ENCODE results near the gene HPDL. TPM values are rescaled to one million over a fixed set of nuclear protein-coding genes. Genes with fewer than 3 reads are reported as not detected.
"Not testable (repeated sequence)": the region's sequence is repeated elsewhere in the genome, so short reads cannot be mapped to it uniquely, and the experiment has no call there.

Gene HPDL
- 2.2 TPM for polyA plus RNA-seq (2013, experiment 1 of 2)
- 2.5 TPM for polyA plus RNA-seq (2013, experiment 2 of 2)

DNA sequence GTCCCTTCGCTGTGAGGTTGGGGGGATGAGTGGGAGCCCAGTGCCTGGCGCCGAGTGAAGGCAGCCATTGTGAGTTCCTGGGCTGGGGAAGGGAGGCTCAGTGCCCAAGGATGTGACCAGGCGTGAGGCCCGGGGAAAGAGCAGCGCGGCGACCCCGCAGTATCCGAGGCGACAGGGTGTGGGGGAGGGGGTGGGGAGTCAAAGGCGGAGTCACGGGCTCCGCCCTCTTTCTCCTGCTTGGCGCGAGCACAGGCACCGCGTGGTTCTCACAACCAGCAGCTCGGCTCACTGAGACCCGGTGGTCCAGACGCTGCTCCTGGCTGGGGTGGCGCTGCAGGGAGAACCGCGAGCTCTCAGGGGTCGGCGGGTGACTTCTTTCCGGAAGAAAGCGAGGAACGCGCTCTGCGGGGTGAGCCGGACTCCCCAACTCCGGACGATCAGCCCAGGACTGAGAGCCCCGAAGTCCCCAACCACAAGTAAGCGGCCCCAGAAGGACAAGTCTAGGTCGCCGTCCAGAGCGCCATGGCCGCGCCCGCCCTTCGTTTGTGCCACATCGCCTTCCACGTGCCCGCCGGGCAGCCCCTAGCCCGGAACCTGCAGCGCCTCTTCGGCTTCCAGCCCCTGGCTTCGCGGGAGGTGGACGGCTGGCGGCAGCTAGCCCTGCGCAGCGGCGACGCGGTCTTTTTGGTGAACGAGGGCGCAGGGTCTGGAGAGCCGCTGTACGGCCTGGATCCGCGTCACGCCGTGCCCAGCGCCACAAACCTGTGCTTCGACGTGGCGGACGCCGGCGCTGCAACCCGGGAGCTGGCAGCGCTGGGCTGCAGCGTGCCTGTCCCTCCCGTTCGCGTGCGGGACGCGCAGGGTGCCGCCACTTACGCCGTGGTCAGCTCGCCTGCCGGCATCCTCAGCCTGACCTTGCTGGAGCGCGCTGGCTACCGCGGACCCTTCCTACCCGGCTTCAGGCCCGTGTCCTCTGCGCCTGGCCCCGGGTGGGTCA, at the start of gene HPDL:
HPDL (plus strand) TSS at position 269 of the 997 bp plus-strand sequence; CDS start at position 523, 254 bp downstream.
- Histone ChIP-seq H3K27me3 (ENCODE audit: control insufficient read depth in 3 of 3, insufficient read depth in 3 of 3, low read depth in 1 of 3, low read length in 3 of 3) (no peaks in the 10 kb centered on the region), H3K14ac (ENCODE audit: low read length) (no peak within 1 kb of the TSS), H3K4me2 (ENCODE audit: insufficient read depth, low read length, poor library complexity, severe bottlenecking) (peak within 1 kb of the TSS; percentile 56), H3K23ac (ENCODE audit: low read depth, low read length, poor library complexity) (peak within 1 kb of the TSS; percentile 26), H2AFZ (ENCODE audit: low read length) (no peak within 1 kb of the TSS), H2BK120ac (ENCODE audit: low read depth, low read length) (peak within 1 kb of the TSS; percentile 74), H2AK5ac (ENCODE audit: low read depth, low read length) (peak within 1 kb of the TSS; percentile 48), H3K9ac (ENCODE audit: low read depth, low read length, poor library complexity) (peak within 1 kb of the TSS; percentile 81), H3K4ac (ENCODE audit: low read length) (peak within 1 kb of the TSS; percentile 98), H2BK15ac (ENCODE audit: low read length) (peak within 1 kb of the TSS; percentile 83), H4K8ac (ENCODE audit: low read depth, low read length) (no peak within 1 kb of the TSS), H2BK12ac (ENCODE audit: low read length) (peak within 1 kb of the TSS; percentile 73), H3K79me1 (ENCODE audit: low read depth, low read length) (peaks cover 4% of the 10 kb centered on the region), H4K91ac (ENCODE audit: low read depth, low read length, poor library complexity) (peak within 1 kb of the TSS; percentile 46), H3K9me3 (replicated peaks in 1 of 2; ENCODE audit: control insufficient read depth in 2 of 2, insufficient read depth in 1 of 2, low read depth in 1 of 2, low read length in 2 of 2) (peaks cover 0 to 5% of the 10 kb centered on the region in 2 donors), H3K4me3 (ENCODE audit: low read length in 2 of 2) (peak within 1 kb of the TSS in 1 of 2 donors; percentile 69), H3K27ac (replicated peaks; ENCODE audit: low read length) (no peak within 1 kb of the TSS), H2BK5ac (ENCODE audit: low read length) (peak within 1 kb of the TSS; percentile 42), H3K36me3 (replicated peaks in 1 of 2; ENCODE audit: control insufficient read depth in 2 of 2, insufficient read depth in 2 of 2, low read length in 2 of 2) (peaks cover 9 to 47% of the 10 kb centered on the region in 2 donors), H3K4me1 (ENCODE audit: control insufficient read depth in 2 of 2, insufficient read depth in 1 of 2, low read depth in 1 of 2, low read length in 2 of 2) (peaks cover 0 to 25% of the 10 kb centered on the region in 2 donors), H3K18ac (ENCODE audit: low read length) (peak within 1 kb of the TSS; percentile 95)
- DNase-seq (ENCODE audit: low spot score), result peak; percentile 71
- WGBS, 2 donors (ENCODE audit: extremely low coverage in 2 of 2, insufficient read length in 2 of 2, insufficient replicate concordance in 1 of 2), result no CpG with 5 or more reads among the region's 96 CpGs

DNA sequence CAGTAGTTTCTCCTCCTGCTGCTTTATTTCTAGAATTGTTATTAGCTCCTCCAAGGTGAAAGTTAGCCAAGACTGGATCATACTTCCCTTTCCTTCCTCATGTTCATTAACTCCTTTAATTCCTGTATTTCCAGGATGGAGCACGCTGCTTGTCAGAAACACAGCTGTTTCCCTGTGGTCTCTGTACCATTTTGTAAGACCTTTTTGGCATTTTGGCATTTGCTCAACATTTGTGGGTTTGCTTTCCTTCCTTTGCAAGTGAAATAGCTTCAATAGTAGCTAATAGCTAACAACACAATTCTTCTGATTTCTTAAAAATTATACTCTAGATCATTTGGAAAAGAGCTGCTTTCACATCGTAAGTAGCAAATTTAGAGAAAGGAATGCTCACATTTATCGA, 44.3 kb upstream of the HPDL start:
- Histone ChIP-seq H3K79me1 (ENCODE audit: low read depth, low read length) (no peaks in the 10 kb centered on the region), H3K36me3 (replicated peaks in 1 of 2; ENCODE audit: control insufficient read depth in 2 of 2, insufficient read depth in 2 of 2, low read length in 2 of 2) (no peaks in the 10 kb centered on the region), H2BK120ac (ENCODE audit: low read depth, low read length) (no peak overlapping the region), H3K18ac (ENCODE audit: low read length) (no peak overlapping the region), H3K27me3 (ENCODE audit: control insufficient read depth in 3 of 3, insufficient read depth in 3 of 3, low read depth in 1 of 3, low read length in 3 of 3) (no peaks in the 10 kb centered on the region), H3K4me1 (ENCODE audit: control insufficient read depth in 2 of 2, insufficient read depth in 1 of 2, low read depth in 1 of 2, low read length in 2 of 2) (no peaks in the 10 kb centered on the region), H2BK15ac (ENCODE audit: low read length) (no peak overlapping the region), H3K9me3 (replicated peaks in 1 of 2; ENCODE audit: control insufficient read depth in 2 of 2, insufficient read depth in 1 of 2, low read depth in 1 of 2, low read length in 2 of 2) (peaks cover 0 to 2% of the 10 kb centered on the region in 2 donors), H3K4me2 (ENCODE audit: insufficient read depth, low read length, poor library complexity, severe bottlenecking) (no peak overlapping the region), H2AFZ (ENCODE audit: low read length) (no peak overlapping the region), H3K23ac (ENCODE audit: low read depth, low read length, poor library complexity) (no peak overlapping the region), H3K27ac (replicated peaks; ENCODE audit: low read length) (no peak overlapping the region), H3K14ac (ENCODE audit: low read length) (no peak overlapping the region), H3K9ac (ENCODE audit: low read depth, low read length, poor library complexity) (no peak overlapping the region), H4K91ac (ENCODE audit: low read depth, low read length, poor library complexity) (no peak overlapping the region), H2AK5ac (ENCODE audit: low read depth, low read length) (no peak overlapping the region), H3K4me3 (ENCODE audit: low read length in 2 of 2) (no peak overlapping the region), H4K8ac (ENCODE audit: low read depth, low read length) (no peak overlapping the region), H2BK5ac (ENCODE audit: low read length) (no peak overlapping the region), H2BK12ac (ENCODE audit: low read length) (no peak overlapping the region), H3K4ac (ENCODE audit: low read length) (no peak overlapping the region)
- DNase-seq (ENCODE audit: low spot score), result no peak
- WGBS, 2 donors (ENCODE audit: extremely low coverage in 2 of 2, insufficient read length in 2 of 2, insufficient replicate concordance in 1 of 2), result no CpG with 5 or more reads among the region's 3 CpGs

DNA sequence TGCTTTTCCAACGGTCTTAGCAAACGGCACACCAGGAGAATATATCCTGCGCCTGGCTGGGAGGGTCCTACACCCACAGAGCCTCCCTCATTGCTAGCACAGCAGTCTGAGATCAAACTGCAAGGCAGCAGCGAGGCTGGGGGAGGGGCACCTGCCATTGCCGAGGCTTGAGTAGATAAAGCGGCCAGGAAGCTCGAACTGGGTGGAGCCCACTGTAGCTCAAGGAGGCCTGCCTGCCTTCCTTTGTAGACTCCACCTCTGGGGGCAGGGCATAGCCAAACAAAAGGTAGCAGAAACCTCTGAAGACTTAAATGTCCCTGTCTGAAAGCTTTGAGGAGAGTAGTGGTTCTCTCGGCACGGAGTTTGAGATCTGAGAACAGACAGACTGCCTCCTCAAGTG, 41.8 kb upstream of the HPDL start:
- not testable (repeated sequence) for H3K23ac ChIP-seq (ENCODE audit: low read depth, low read length, poor library complexity); H4K8ac ChIP-seq (ENCODE audit: low read depth, low read length); H3K4me3 ChIP-seq (ENCODE audit: low read length in 2 of 2); H3K9ac ChIP-seq (ENCODE audit: low read depth, low read length, poor library complexity); H2BK12ac ChIP-seq (ENCODE audit: low read length); H4K91ac ChIP-seq (ENCODE audit: low read depth, low read length, poor library complexity); H3K14ac ChIP-seq (ENCODE audit: low read length); H2AK5ac ChIP-seq (ENCODE audit: low read depth, low read length); H2BK15ac ChIP-seq (ENCODE audit: low read length); H3K9me3 ChIP-seq (replicated peaks in 1 of 2; ENCODE audit: control insufficient read depth in 2 of 2, insufficient read depth in 1 of 2, low read depth in 1 of 2, low read length in 2 of 2); H3K27me3 ChIP-seq (ENCODE audit: control insufficient read depth in 3 of 3, insufficient read depth in 3 of 3, low read depth in 1 of 3, low read length in 3 of 3); H3K18ac ChIP-seq (ENCODE audit: low read length); DNase-seq (ENCODE audit: low spot score); H3K27ac ChIP-seq (replicated peaks; ENCODE audit: low read length); H3K36me3 ChIP-seq (replicated peaks in 1 of 2; ENCODE audit: control insufficient read depth in 2 of 2, insufficient read depth in 2 of 2, low read length in 2 of 2); H3K79me1 ChIP-seq (ENCODE audit: low read depth, low read length); H3K4me1 ChIP-seq (ENCODE audit: control insufficient read depth in 2 of 2, insufficient read depth in 1 of 2, low read depth in 1 of 2, low read length in 2 of 2); H2BK120ac ChIP-seq (ENCODE audit: low read depth, low read length); H2BK5ac ChIP-seq (ENCODE audit: low read length); H3K4me2 ChIP-seq (ENCODE audit: insufficient read depth, low read length, poor library complexity, severe bottlenecking); H3K4ac ChIP-seq (ENCODE audit: low read length)
- peak overlapping the region; percentile 17 for H2AFZ ChIP-seq (ENCODE audit: low read length)
- WGBS, 2 donors (ENCODE audit: extremely low coverage in 2 of 2, insufficient read length in 2 of 2, insufficient replicate concordance in 1 of 2), result no CpG with 5 or more reads among the region's 9 CpGs

DNA sequence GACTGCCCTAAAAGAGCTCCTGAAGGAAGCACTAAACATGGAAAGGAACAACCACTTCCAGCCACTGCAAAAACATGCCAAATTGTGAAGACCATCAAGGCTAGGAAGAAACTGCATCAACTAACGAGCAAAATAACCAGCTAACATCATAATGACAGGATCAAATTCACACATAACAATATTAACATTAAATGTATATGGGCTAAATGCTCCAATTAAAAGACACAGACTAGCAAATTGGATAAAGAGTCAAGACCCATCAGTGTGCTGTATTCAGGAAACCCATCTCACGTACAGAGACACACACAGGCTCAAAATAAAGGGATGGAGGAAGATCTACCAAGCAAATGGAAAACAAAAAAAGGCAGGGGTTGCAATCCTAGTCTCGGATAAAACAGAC, 40.2 kb upstream of the HPDL start:
- H3K9me3 ChIP-seq (replicated peaks in 1 of 2; ENCODE audit: control insufficient read depth in 2 of 2, insufficient read depth in 1 of 2, low read depth in 1 of 2, low read length in 2 of 2); H3K23ac ChIP-seq (ENCODE audit: low read depth, low read length, poor library complexity); H2AFZ ChIP-seq (ENCODE audit: low read length); H3K4me3 ChIP-seq (ENCODE audit: low read length in 2 of 2); H2BK15ac ChIP-seq (ENCODE audit: low read length); H2BK120ac ChIP-seq (ENCODE audit: low read depth, low read length); H3K79me1 ChIP-seq (ENCODE audit: low read depth, low read length); H2BK5ac ChIP-seq (ENCODE audit: low read length); H2AK5ac ChIP-seq (ENCODE audit: low read depth, low read length); H3K14ac ChIP-seq (ENCODE audit: low read length); H2BK12ac ChIP-seq (ENCODE audit: low read length); DNase-seq (ENCODE audit: low spot score); H4K91ac ChIP-seq (ENCODE audit: low read depth, low read length, poor library complexity); H4K8ac ChIP-seq (ENCODE audit: low read depth, low read length); H3K27ac ChIP-seq (replicated peaks; ENCODE audit: low read length); H3K9ac ChIP-seq (ENCODE audit: low read depth, low read length, poor library complexity); H3K4ac ChIP-seq (ENCODE audit: low read length); H3K4me1 ChIP-seq (ENCODE audit: control insufficient read depth in 2 of 2, insufficient read depth in 1 of 2, low read depth in 1 of 2, low read length in 2 of 2); H3K18ac ChIP-seq (ENCODE audit: low read length); H3K4me2 ChIP-seq (ENCODE audit: insufficient read depth, low read length, poor library complexity, severe bottlenecking); H3K27me3 ChIP-seq (ENCODE audit: control insufficient read depth in 3 of 3, insufficient read depth in 3 of 3, low read depth in 1 of 3, low read length in 3 of 3); H3K36me3 ChIP-seq (replicated peaks in 1 of 2; ENCODE audit: control insufficient read depth in 2 of 2, insufficient read depth in 2 of 2, low read length in 2 of 2): not testable (repeated sequence)
- no CpG with 5 or more reads among the region's 3 CpGs for WGBS, 2 donors (ENCODE audit: extremely low coverage in 2 of 2, insufficient read length in 2 of 2, insufficient replicate concordance in 1 of 2)
